Breast epithelium (tissue), 4 donors: ENCODE measurements around the gene DYNLRB1. TPM values are rescaled to one million over a fixed set of nuclear protein-coding genes. Genes with fewer than 3 reads are reported as not detected.

Experiments
- DNase-seq, 2 donors: peaks; one replicate each; pipeline ENCODE4 v3.0.0-alpha.2; 2019; ENCODE audit warnings: low spot score in 2 of 2
- H3K27ac ChIP-seq, 2 donors: fragments of 200-600 bp; sonication (generic) in 1 of 2; one replicate each; pipeline ENCODE4 v1.5.1; 2016 to 2019; ENCODE audit warnings: mild to moderate bottlenecking in 1 of 2
- H3K27me3 ChIP-seq, 2 donors: fragments of 200-600 bp; sonication (generic) in 1 of 2; one replicate each; pipeline versions ENCODE4 v1.5.1 to v1.6.0; 2017 to 2019; ENCODE audit warnings: control low read depth in 1 of 2, mild to moderate bottlenecking in 1 of 2
- H3K36me3 ChIP-seq: fragments of 200-600 bp; one replicate; pipeline ENCODE4 v1.5.1; 2019
- H3K4me1 ChIP-seq, 2 donors: fragments of 200-600 bp; sonication (generic); one replicate each; pipeline ENCODE4 v1.5.1; 2016 to 2019; ENCODE audit warnings: control low read depth in 1 of 2
- H3K4me3 ChIP-seq, 3 donors: fragments of 200-600 bp; sonication (generic); 1 replicate in 2 of 3; 2 replicates in 1 of 3; pipeline ENCODE4 v1.5.1; 2016 to 2019; ENCODE audit warnings: mild to moderate bottlenecking in 3 of 3, moderate library complexity in 2 of 3
- H3K9me3 ChIP-seq, 2 donors: fragments of 200-600 bp; sonication (generic) in 1 of 2; one replicate each; pipeline ENCODE4 v1.5.1; 2016 to 2019; ENCODE audit warnings: control low read depth in 1 of 2
- CTCF ChIP-seq, 3 donors: fragments of 450-650 bp; IDR thresholded peaks; one replicate each; pipeline ENCODE4 v1.5.1; 2016 to 2017; ENCODE audit warnings: antibody characterized with exemption in 3 of 3, mild to moderate bottlenecking in 3 of 3, moderate library complexity in 3 of 3
- POLR2A ChIP-seq: fragments of 450-650 bp; IDR thresholded peaks from one replicate; pipeline ENCODE4 v1.6.1; 2016; ENCODE audit warnings: antibody characterized with exemption, mild to moderate bottlenecking, moderate library complexity
- POLR2AphosphoS5 ChIP-seq, 3 donors: sonication (generic); formaldehyde crosslinking; IDR thresholded peaks; one replicate each; pipeline ENCODE4 v1.6.1; 2017; ENCODE audit warnings: antibody characterized with exemption in 3 of 3
- intact Hi-C: fragments of 100-400 bp; cut with DNase I; formaldehyde crosslinking; loops from one replicate; pipeline ENCODE4 v1.15.1; 2023; ENCODE audit warnings: low total_unique reads
- total RNA-seq, 3 donors: library from RNA; depleted of rRNA; stranded (reverse); fragments of >200 nt; gene quantifications; one replicate each; pipeline ENCODE4 v1.1.0, GENCODE V29; 2016

Gene DYNLRB1
- total RNA-seq, 3 donors from 2014 or later, result 77.7 to 100.0 (median 98.1) TPM

GRCh38 chr20:34536798-34537394 lies 20.7 kb downstream of the DYNLRB1 start:
- H3K9me3 ChIP-seq, result no peaks in the 10 kb centered on the region
- TF ChIP-seq CTCF (IDR thresholded peaks at IDR 0.05), result no peak
- no peak for TF ChIP-seq POLR2A
- H3K4me1 ChIP-seq, result no peaks in the 10 kb centered on the region
- DNase-seq, result no peak
- H3K27me3 ChIP-seq, result no peaks in the 10 kb centered on the region
- H3K36me3 ChIP-seq, result peaks cover 11% of the 10 kb centered on the region
- intact Hi-C loops, result loop anchor here (10.0 kb wide), 1 partner anchor 168 kb away; the partner anchor contains the start of gene TP53INP2
- H3K4me3 ChIP-seq, result no peak overlapping the region
- H3K27ac ChIP-seq, result no peak overlapping the region

GRCh38 chr20:34537651-34538050 lies 21.4 kb downstream of the DYNLRB1 start:
- Histone ChIP-seq H3K4me3 (no peak overlapping the region), H3K9me3 (no peaks in the 10 kb centered on the region), H3K27me3 (no peaks in the 10 kb centered on the region), H3K27ac (no peak overlapping the region), H3K4me1 (no peaks in the 10 kb centered on the region), H3K36me3 (peaks cover 11% of the 10 kb centered on the region)
- intact Hi-C loops, result loop anchor here (10.0 kb wide), 1 partner anchor 167 kb away; the partner anchor contains the start of gene TP53INP2
- TF ChIP-seq POLR2AphosphoS5 (IDR thresholded peaks at IDR 0.05) (no peak), POLR2A (no peak), CTCF (IDR thresholded peaks at IDR 0.05) (no peak)
- no peak for DNase-seq

- Histone ChIP-seq H3K36me3 (peaks cover 11% of the 10 kb centered on the region), H3K4me3 (no peak overlapping the region), H3K4me1 (no peaks in the 10 kb centered on the region), H3K9me3 (no peaks in the 10 kb centered on the region), H3K27me3 (no peaks in the 10 kb centered on the region), H3K27ac (peak overlapping the region in 1 of 2 donors; percentile 13)
- intact Hi-C loops, result loop anchor here (10.0 kb wide), 1 partner anchor 166 kb away; the partner anchor contains the start of gene TP53INP2
- TF ChIP-seq POLR2AphosphoS5 (IDR thresholded peaks at IDR 0.05) (no peak), CTCF (IDR thresholded peaks at IDR 0.05) (peak; percentile 29 to 56 (median 54)), POLR2A (no peak)
- no peak for DNase-seq
These were observed 22.5 kb downstream of the DYNLRB1 start for GRCh38 chr20:34538671-34539123.

GRCh38 chr20:34539756-34540155 lies 23.5 kb downstream of the DYNLRB1 start:
- TF ChIP-seq CTCF (IDR thresholded peaks at IDR 0.05) (no peak), POLR2AphosphoS5 (IDR thresholded peaks at IDR 0.05) (no peak), POLR2A (no peak)
- intact Hi-C loops, result loop anchor here (10.0 kb wide), 1 partner anchor 165 kb away; the partner anchor contains the start of gene TP53INP2
- no peak overlapping the region for H3K27ac ChIP-seq
- no peaks in the 10 kb centered on the region for H3K4me1 ChIP-seq
- peaks cover 11% of the 10 kb centered on the region for H3K36me3 ChIP-seq
- H3K27me3 ChIP-seq, result no peaks in the 10 kb centered on the region
- H3K9me3 ChIP-seq, result no peaks in the 10 kb centered on the region
- no peak for DNase-seq
- no peak overlapping the region for H3K4me3 ChIP-seq

- no peak overlapping the region for H3K4me3 ChIP-seq
- H3K27me3 ChIP-seq, result no peaks in the 10 kb centered on the region
- no peaks in the 10 kb centered on the region for H3K4me1 ChIP-seq
- no peak overlapping the region for H3K27ac ChIP-seq
- peaks cover 11% of the 10 kb centered on the region for H3K36me3 ChIP-seq
- TF ChIP-seq CTCF (IDR thresholded peaks at IDR 0.05), result no peak
- TF ChIP-seq POLR2AphosphoS5 (IDR thresholded peaks at IDR 0.05), result no peak
- no peak for TF ChIP-seq POLR2A
- intact Hi-C loops, result no loop called here
- DNase-seq, result no peak
- H3K9me3 ChIP-seq, result no peaks in the 10 kb centered on the region
These were observed 24.5 kb downstream of the DYNLRB1 start for GRCh38 chr20:34540596-34541263.
